DOHH2 (cell line): Measurements from ENCODE around the gene RNU6-1.

Experiments
- CTCF ChIP-seq: fragments of 200-600 bp; sonication (generic); IDR thresholded peaks from one replicate; pipeline ENCODE4 v1.5.1; 2014; ENCODE audit warnings: antibody characterized with exemption, mild to moderate bottlenecking, low read depth, low read length; ENCODE audit not compliant: poor library complexity, severe bottlenecking
- EZH2phosphoT487 ChIP-seq: fragments of 200-600 bp; sonication (generic); IDR thresholded peaks from 2 replicates; pipeline ENCODE4 v1.6.1; 2017; ENCODE audit warnings: borderline replicate concordance, mild to moderate bottlenecking, antibody characterized with exemption, low read length, moderate library complexity, mixed read lengths

- TF ChIP-seq CTCF, result no peak
- no peak for TF ChIP-seq EZH2phosphoT487
These were observed 47.4 kb downstream of the RNU6-1 start for GRCh38 chr15:67792250-67792942.
